NCI-H2196 treated with DMSO at 0.1 percent for 48 hours (cell line): ENCODE data around the gene ZEB1.
"Not testable (repeated sequence)": the region's sequence is repeated elsewhere in the genome, so short reads cannot be mapped to it uniquely, and the experiment has no call there.

ENCODE experiments used
- DNase-seq: peaks from one replicate; lab custom pipeline; 2025; ENCODE audit not compliant: unreplicated experiment; lab: John Stamatoyannopoulos, UW

ZEB1 gene

DNA sequence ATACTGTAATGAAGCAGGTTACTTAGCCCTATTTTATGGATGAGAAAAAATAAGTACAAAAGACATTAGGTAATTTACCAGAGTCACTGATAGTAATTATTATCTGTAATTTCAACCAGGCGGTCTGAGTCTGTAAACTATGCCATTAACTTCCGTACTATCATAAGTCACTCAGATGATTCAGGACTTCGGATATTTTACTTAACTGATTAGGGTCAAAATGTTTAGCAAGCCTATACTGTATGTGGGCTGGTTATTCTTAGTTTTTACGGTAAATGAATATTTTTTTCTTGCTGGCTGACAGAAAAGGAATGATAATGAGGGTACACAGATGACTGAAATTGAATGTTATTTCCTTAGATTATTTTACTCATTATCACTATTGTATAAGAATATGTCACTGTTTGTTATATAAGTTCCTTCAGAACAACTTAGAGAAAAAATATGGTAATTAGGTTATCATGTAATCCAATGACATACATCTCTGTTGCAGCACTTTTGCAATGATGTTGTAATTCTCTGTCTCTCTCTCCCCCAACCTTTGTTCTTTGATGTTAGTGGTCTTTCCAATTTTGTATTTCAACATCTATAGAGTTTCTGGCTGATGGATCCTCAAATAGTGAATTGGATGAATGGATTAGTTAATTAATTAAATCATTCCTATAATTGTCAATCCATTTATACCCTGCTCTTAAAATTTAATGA is 165.6 kb downstream of the ZEB1 start:
- no peak for DNase-seq

DNA sequence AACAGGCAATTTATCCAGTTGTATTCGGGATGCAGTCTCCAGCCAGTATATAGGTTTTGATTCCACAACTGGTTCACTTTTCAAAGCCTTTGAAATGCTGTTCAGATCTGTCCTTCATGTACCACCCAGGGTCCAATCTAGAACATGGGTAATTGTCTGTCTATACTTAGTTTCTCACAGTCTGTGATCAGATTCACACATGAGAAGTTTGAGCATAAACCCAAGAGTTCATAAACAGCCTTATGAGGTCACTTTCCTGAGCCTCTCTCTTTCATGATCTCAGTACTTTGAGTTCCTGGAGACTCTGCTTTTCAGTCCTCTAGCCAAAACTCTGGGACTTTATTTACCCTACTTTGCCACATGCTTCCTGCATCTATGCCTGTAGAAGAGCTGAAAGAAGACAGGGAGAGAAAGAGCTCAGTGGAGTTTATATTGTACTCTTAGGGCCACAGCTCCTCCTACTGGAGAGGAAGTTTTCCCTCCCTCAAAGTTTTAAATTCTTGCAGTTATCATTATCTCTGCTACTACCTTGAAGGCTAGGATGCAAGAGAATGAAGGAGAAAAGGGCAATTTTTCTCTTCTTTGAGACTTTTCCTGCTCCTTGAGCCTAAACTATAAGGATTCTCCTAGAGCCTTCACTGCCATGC is 172.0 kb downstream of the ZEB1 start:
- DNase-seq = no peak

DNA sequence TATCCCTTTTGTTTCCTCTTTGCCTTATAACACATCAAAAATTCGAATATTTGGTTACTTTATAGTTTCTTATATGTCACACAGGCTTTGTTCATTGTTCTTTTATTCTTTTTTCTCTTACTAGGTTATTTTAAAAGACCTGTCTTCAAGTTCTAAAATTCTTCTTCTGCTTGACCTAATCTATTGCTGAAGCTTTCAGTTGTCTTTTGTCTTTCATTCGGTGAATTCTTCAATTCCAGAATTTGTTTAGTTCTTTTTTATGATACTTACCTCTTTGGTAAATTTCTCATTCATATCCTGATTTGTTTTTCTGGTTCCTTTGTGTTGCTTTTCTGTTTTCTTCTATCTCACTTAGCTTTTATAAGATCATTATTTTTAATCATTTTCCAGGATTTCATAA is 188.4 kb downstream of the ZEB1 start:
- no peak for DNase-seq

DNA sequence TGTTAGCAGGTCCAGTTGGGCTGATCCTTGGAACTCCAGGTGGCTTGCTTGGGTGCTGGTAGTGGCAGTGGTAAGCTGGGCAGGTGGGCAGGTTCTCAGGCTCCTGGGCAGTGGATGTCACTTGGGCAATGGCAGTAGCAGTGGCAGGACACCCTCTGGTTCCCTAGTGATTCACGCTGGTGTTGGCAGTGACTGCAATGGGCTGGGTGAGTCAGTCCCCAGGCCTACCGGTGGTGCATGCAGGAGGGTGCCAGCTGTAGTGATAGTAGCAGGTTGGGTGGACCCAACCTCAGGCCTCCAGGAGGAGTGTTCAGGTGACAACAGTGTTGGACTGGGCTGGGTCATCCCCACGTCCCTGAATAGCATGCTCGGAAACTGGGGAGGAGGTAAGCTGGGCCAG is 189.2 kb downstream of the ZEB1 start:
- no peak for DNase-seq

DNA sequence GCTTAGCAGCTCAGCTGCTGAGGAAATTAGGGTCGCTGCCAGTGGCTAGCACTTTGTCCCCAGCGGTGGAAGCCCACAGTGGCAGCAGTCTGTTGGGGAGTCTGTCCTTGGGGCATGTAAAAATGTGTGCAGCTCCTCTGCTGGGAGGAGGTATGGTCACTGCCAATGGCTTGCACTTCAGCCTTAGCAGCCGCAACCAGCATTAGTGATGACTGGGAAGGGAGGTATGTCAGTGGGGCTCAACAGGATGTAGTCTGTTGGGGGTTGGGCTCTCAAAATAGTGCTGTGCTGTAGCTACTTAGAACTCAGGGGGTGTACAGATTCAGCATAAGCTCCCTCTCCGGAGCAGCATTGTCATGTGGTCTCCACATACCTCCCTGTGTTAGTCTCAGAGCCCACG is 189.9 kb downstream of the ZEB1 start:
- no peak for DNase-seq

DNA sequence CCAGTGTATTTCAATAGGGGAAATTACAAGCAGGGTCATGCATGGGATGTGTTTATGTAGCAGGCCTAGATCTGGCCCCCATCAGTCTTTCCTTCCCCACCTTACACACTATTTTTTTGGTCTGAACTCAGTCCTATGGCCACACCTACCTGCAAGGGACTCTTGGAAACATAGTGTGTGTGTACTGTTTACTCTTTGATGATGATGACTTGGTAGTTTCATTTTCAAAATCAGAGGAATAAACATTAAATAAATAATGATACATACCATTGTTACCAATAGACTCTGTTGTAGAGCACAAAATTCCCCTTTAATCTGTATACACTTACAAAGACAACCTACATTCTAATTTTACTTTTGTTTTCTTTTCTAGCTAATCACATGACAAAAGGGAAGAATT is 191.0 kb downstream of the ZEB1 start:
- DNase-seq = no peak

DNA sequence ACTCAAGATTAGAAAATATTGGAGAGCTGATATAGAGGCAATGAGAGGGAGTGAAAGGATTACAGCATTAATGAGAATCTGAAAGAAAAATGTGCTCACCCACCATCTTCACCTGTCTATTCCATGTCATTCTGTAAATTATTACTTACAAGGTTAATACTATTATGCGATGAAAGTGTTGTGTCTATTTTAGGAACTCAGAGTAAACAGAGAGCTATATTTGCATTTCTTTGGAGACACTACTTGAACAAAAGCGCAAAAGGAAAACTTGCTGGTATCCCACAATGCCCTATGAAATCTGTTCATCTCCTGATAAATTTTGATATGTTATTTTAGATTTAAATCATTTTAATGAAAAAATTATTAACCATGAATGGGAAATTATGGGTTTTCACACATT is 196.1 kb downstream of the ZEB1 start:
- DNase-seq = no peak

DNA sequence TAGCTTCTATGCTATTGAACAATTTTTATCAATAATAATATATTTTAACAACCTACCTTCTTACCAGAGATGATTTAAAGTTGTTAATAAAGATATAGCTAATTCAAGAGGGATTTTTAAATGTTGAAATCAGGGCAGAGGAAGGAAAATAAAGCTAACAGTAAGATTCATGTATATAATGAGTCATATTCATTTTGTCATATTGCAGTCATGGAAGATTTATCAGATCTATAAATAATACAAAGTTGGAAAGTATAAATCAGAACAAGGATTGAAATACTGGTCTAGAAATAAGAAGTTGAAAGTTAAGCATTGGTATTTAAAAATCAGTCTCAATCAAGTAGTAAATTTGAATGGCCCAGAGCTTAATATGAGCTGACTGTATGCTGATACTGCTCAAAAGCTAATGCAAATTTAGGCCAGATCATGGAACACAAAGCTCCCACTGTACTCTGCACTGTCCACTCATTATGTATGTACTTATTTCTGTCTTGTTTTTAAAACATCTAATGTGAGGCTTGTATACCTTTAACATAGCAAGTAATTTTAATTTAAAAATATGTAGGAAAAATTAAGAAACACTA is 196.9 kb downstream of the ZEB1 start:
- no peak for DNase-seq

DNA sequence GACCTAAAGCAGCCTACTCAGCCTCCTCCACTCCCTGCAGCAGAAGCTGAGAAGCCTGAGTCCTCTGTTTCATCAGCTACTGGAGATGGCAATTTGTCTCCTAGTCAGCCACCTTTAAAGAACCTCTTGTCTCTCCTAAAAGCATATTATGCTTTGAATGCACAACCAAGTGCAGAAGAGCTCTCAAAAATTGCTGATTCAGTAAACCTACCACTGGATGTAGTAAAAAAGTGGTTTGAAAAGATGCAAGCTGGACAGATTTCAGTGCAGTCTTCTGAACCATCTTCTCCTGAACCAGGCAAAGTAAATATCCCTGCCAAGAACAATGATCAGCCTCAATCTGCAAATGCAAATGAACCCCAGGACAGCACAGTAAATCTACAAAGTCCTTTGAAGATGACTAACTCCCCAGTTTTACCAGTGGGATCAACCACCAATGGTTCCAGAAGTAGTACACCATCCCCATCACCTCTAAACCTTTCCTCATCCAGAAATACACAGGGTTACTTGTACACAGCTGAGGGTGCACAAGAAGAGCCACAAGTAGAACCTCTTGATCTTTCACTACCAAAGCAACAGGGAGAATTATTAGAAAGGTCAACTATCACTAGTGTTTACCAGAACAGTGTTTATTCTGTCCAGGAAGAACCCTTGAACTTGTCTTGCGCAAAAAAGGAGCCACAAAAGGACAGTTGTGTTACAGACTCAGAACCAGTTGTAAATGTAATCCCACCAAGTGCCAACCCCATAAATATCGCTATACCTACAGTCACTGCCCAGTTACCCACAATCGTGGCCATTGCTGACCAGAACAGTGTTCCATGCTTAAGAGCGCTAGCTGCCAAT is 202.2 kb downstream of the ZEB1 start:
- no peak for DNase-seq

DNA sequence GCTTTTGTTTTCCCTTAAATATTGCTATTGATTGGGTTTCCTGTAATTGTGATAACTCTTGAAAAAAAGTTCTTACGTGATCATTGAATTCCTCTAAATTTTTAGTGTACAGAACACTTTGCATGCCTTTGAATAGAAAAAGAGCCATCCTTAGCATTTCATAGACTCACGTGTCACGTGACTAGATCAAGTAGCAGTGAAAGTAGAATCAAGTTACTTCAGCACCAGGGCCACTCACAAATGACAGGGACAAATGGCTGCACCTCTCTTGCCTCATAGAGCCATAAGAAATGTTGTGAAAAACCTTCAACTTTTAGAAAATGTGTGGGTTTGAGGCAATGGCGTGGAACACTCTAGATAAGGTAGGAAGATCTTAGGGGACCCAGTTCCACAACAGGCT is 203.8 kb downstream of the ZEB1 start:
- no peak for DNase-seq

DNA sequence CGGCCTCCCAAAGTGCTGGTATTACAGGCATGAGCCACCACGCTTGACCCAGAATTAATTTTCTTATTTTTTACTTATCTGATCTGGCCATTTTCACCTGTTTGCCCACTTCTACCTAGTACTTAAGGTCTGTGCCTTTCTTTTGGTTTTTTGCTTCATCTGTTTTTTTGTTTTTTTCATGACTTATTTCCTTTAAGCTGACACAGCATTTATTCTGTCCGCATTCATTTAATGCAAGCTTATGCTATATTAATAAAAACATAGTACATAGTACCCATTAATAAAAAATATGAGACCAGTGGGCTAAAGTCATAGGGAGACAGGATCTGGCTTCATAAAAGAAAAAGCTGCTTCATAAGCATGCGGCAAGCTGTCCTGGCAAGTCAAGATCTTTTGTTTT is 205.4 kb downstream of the ZEB1 start:
- no peak for DNase-seq

DNA sequence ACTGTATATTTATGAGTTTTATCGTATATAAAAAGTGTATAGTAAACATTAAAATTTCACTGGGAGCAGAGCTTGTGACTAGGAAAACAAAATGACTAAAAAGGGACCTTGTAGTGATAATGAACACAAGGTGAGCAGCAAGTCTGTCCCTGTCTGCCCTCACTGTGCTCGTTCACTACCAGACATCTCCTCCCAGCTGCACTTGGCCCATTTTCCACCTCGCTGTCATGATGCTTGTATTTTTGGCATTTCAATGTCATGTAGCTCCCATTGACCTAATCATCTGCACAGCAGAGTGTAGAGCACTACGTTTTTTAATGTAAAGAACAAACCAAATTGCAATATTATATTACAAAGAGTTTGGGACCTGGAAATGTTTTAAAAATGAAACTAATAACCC is 207.2 kb downstream of the ZEB1 start:
- no peak for DNase-seq

DNA sequence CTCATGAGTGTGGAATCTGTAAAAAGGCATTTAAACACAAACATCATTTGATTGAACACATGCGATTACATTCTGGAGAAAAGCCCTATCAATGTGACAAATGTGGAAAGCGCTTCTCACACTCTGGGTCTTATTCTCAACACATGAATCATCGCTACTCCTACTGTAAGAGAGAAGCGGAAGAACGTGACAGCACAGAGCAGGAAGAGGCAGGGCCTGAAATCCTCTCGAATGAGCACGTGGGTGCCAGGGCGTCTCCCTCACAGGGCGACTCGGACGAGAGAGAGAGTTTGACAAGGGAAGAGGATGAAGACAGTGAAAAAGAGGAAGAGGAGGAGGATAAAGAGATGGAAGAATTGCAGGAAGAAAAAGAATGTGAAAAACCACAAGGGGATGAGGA is 207.7 kb downstream of the ZEB1 start:
- no peak for DNase-seq

DNA sequence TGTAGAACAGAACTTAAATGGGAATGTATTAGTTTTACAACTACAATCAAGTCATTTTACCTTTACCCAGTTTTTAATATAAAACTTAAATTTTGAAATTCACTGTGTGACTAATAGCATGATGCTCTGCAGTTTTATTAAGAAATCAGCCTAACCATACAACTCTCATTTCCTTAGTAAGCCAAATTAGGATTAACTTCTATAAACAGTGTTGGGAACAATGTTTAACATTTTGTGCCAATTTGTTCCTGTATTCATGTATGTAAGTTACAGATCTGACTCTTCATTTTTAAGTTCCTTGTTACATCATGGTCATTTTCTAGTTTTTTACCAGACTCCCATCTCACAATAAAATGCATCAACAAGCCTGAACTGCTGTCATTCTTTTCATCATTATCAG is 209.8 kb downstream of the ZEB1 start:
- no peak for DNase-seq

DNA sequence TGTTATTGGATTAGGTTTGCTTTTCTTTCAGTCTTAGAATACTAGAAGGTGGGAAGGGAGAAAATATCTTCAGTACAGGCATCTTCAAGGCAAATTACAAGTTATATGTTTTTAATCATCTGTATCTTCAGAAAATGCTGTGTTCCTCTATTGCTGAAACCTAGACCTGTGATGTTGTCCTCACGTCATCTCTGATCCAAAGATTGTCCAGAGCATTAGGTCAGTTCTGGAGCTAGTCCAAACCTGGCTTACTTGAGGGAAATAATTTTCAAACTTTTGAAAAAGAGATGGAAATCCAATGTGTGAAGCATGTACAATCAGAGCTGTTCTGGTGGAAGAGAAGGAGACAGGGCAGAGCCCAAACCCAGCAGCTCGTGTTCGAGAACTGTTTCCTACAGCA is 217.3 kb downstream of the ZEB1 start:
- DNase-seq = no peak

DNA sequence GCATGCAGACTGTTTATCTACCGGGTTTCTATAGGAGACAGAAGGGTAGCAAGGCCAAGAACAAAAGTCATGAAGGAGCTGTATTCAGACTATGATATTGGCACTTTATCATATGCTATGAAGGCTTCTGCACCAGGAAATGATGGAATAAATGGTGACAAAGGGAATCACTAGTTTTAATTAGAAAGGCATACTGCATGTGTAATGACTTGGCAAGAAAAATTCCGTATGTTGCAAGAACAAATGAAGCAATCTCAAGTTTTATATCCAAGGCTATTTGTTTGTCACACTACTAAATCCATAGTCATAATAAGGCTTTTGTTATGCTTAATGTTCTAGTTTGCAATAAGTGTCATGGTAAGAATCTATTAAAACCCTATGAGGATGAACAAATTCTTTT is 230.9 kb downstream of the ZEB1 start:
- DNase-seq = no peak

DNA sequence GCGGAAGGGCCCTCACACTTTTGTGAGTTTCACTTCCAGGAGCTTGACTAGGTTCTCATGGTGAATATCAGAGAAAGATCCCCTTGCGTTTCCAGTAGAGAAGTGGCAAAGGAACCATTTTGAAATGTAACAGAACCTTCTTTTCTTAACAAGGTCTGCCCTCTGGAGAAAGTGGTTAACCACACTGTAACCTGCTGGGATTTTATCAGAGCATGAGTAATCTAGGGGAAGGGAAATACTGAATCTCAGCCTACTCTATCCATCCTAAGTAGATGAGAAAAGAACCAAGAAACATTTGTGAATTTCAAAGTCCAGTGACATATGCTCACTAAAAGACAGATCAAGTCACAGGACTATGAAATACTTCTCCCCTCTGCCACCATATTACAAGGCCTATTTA is 235.5 kb downstream of the ZEB1 start:
- DNase-seq = no peak

DNA sequence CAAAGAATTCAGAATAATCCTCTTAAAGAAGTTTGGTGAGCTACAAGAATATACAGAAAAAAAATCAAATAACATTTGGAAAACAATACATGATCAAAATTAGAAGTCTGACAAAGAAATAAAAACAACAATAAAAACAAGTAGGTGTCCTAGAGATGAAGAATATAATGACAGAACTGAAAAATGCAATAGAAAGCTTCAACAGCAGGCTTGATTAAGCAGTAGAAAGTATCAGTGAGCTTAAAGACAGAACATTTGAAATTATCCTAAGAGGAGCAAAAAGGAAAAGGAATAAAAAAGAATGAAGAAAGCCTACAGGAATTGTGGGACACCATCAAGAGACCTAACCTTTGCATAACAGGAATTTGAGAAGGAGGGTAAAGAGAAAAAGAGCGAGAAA is 238.8 kb downstream of the ZEB1 start:
- no peak for DNase-seq

DNA sequence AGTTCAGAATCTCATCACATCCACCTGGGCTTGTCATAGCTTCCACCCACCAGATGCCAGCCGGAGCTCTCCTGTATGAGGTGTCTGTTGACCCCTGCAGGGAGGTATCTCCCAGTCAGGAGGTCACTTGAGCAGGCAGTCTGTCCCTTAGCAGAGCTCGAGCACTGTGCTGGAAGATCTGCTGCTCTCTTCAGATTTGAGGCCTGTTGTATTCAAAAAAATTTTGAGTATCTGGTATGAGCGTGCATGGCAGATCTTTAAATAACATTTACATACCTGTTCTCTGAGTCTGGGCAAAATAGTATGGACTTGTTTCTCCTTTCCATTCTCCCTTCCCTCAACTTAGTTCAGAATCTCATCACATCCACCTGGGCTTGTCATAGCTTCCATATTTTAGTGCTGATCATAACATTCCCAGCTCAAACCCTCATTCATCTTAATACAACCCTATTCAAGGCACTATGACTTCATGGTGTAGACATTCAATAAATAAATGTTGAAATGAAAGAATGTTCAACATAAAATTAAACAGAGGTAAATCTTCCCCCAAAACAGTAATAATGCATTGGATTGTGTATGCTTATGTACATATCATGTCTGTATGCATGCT is 249.3 kb downstream of the ZEB1 start:
- not testable (repeated sequence) for DNase-seq

DNA sequence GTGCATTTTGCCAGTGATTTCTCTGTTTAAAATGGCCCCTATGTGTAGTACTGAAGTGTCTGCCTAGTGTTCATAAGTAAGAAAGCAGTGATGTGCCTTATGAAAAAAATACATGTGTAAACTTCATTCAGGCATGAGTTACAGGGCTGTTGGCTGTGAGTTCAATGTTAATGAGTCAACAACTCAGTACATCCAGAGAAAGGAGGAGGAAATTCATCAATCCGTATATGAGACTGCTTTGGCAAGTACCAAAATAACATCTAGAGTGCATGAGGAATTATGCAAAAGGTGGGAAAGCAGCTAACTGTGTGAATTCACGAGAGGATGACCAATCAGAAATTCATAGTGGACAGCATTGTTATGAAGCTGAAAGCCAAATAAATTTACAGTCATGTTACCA is 255.6 kb downstream of the ZEB1 start:
- no peak for DNase-seq

DNA sequence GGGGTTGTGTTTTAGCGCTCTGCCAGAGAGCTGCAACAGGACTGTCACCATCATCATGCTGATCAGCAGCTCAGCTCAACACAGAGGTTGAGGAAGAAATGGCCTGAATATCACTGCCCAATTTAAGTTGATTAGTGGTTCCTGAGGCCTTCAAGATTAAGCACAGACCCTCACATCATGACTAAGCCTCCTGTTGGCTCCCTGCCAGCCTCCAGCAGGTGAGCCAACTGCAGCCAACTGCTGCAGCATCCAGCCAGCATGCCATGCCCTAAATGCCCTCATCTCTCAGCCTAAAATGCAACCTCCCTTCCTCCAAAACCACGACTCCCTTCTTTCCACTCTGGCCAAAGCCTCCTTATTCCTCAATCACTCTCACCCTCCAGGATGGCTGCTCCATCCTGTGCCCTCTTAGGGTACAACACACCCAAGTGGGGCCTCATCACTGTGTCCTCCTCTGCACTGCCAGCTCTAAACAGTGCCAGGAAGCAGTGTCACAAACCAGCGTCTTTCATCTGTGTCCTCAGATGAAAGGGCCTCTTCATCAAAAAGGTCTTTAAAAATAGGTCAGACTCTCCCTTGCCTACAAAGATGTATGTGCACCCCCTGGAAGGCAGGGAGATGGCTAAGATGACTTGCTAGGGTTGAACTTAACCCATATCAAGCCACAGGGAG is 259.3 kb downstream of the ZEB1 start:
- no peak for DNase-seq
